HUES6 (cell line): ENCODE measurements around the gene LY6G5B.

Experiments
- H3K27ac ChIP-seq: 2 replicates; pipeline ENCODE4 v1.7.0; 2013; ENCODE audit warnings: low read depth, mild to moderate bottlenecking, low read length, inconsistent platforms
- H3K27me3 ChIP-seq: 2 replicates; pipeline ENCODE4 v1.6.1; 2013; ENCODE audit warnings: low read length; ENCODE audit not compliant: control insufficient read depth, insufficient read depth
- H3K36me3 ChIP-seq: 2 replicates; pipeline ENCODE4 v1.6.1; 2013; ENCODE audit warnings: low read length; ENCODE audit not compliant: control insufficient read depth, insufficient read depth
- H3K4me1 ChIP-seq: 2 replicates; pipeline ENCODE4 v1.6.1; 2013; ENCODE audit warnings: low read length; ENCODE audit not compliant: control insufficient read depth, insufficient read depth
- H3K4me3 ChIP-seq: 2 replicates; pipeline ENCODE4 v1.5.1; 2013; ENCODE audit warnings: low read depth, low read length
- H3K9ac ChIP-seq: one replicate; pipeline ENCODE4 v1.6.1; 2013; ENCODE audit warnings: mild to moderate bottlenecking, low read length
- H3K9me3 ChIP-seq: 2 replicates; pipeline ENCODE4 v1.6.1; 2013; ENCODE audit warnings: low read depth, low read length; ENCODE audit not compliant: control insufficient read depth, insufficient read depth

The LY6G5B gene

GRCh38 chr6:31710523-31711219 is 40.9 kb downstream of the LY6G5B start:
- peaks cover 39% of the 10 kb centered on the region for H3K4me1 ChIP-seq
- H3K27me3 ChIP-seq = no peaks in the 10 kb centered on the region
- H3K9ac ChIP-seq = no peak overlapping the region
- H3K4me3 ChIP-seq = no peak overlapping the region
- no peaks in the 10 kb centered on the region for H3K9me3 ChIP-seq
- no peaks in the 10 kb centered on the region for H3K36me3 ChIP-seq
- no peak overlapping the region for H3K27ac ChIP-seq

- Histone ChIP-seq H3K9ac (no peak overlapping the region), H3K9me3 (no peaks in the 10 kb centered on the region), H3K27me3 (no peaks in the 10 kb centered on the region), H3K4me1 (peaks cover 39% of the 10 kb centered on the region), H3K4me3 (no peak overlapping the region), H3K36me3 (no peaks in the 10 kb centered on the region), H3K27ac (no peak overlapping the region)
Measured at GRCh38 chr6:31711233-31711632, 41.5 kb downstream of the LY6G5B start.

GRCh38 chr6:31712296-31712695 is 42.5 kb downstream of the LY6G5B start:
- H3K4me1 ChIP-seq = peaks cover 40% of the 10 kb centered on the region
- H3K9ac ChIP-seq = no peak overlapping the region
- H3K9me3 ChIP-seq = no peaks in the 10 kb centered on the region
- no peaks in the 10 kb centered on the region for H3K36me3 ChIP-seq
- H3K4me3 ChIP-seq = no peak overlapping the region
- no peak overlapping the region for H3K27ac ChIP-seq
- no peaks in the 10 kb centered on the region for H3K27me3 ChIP-seq

- H3K4me1 ChIP-seq = peaks cover 52% of the 10 kb centered on the region
- H3K27me3 ChIP-seq = no peaks in the 10 kb centered on the region
- H3K9me3 ChIP-seq = no peaks in the 10 kb centered on the region
- no peak overlapping the region; the same call in 1 of the 2 replicates for H3K4me3 ChIP-seq
- H3K27ac ChIP-seq = peak overlapping the region; percentile 51; the same call in 1 of the 2 replicates
- H3K36me3 ChIP-seq = no peaks in the 10 kb centered on the region
- H3K9ac ChIP-seq = peak overlapping the region; percentile 27
Measured at GRCh38 chr6:31713465-31713864, 43.7 kb downstream of the LY6G5B start.

GRCh38 chr6:31713991-31714684 is 44.4 kb downstream of the LY6G5B start:
- H3K27ac ChIP-seq = peak overlapping the region; percentile 51; the same call in 1 of the 2 replicates
- no peak overlapping the region; the same call in 1 of the 2 replicates for H3K4me3 ChIP-seq
- H3K4me1 ChIP-seq = peaks cover 59% of the 10 kb centered on the region
- peak overlapping the region; percentile 27 for H3K9ac ChIP-seq
- no peaks in the 10 kb centered on the region for H3K27me3 ChIP-seq
- no peaks in the 10 kb centered on the region for H3K9me3 ChIP-seq
- no peaks in the 10 kb centered on the region for H3K36me3 ChIP-seq

- Histone ChIP-seq H3K27ac (peak within 1 kb of the TSS; percentile 51; the same call in 1 of the 2 replicates), H3K9ac (no peak within 1 kb of the TSS), H3K4me1 (peaks cover 59% of the 10 kb centered on the region), H3K9me3 (no peaks in the 10 kb centered on the region), H3K27me3 (no peaks in the 10 kb centered on the region), H3K36me3 (no peaks in the 10 kb centered on the region), H3K4me3 (no peak within 1 kb of the TSS)
Measured at GRCh38 chr6:31715022-31715958, 45.5 kb downstream of the LY6G5B start, which contains the start of gene LY6G6D. Gene LY6G6D, plus strand, starts transcription at chr6:31715348. Its CDS starts 8 bp downstream, at chr6:31715356.

- Histone ChIP-seq H3K4me3 (no peak overlapping the region), H3K9me3 (no peaks in the 10 kb centered on the region), H3K4me1 (peaks cover 47% of the 10 kb centered on the region), H3K27me3 (no peaks in the 10 kb centered on the region), H3K36me3 (no peaks in the 10 kb centered on the region), H3K27ac (no peak overlapping the region), H3K9ac (no peak overlapping the region)
Measured at GRCh38 chr6:31717499-31718222, 47.9 kb downstream of the LY6G5B start.

- Histone ChIP-seq H3K9ac (no peak overlapping the region), H3K36me3 (no peaks in the 10 kb centered on the region), H3K4me1 (peaks cover 45% of the 10 kb centered on the region), H3K27me3 (no peaks in the 10 kb centered on the region), H3K4me3 (no peak overlapping the region), H3K9me3 (no peaks in the 10 kb centered on the region), H3K27ac (no peak overlapping the region)
Measured at GRCh38 chr6:31718265-31718664, 48.5 kb downstream of the LY6G5B start.

- Histone ChIP-seq H3K4me3 (no peak overlapping the region), H3K36me3 (no peaks in the 10 kb centered on the region), H3K9ac (no peak overlapping the region), H3K27me3 (no peaks in the 10 kb centered on the region), H3K27ac (no peak overlapping the region), H3K4me1 (peaks cover 39% of the 10 kb centered on the region), H3K9me3 (no peaks in the 10 kb centered on the region)
Measured at GRCh38 chr6:31719001-31719400, 49.2 kb downstream of the LY6G5B start.

GRCh38 chr6:31720196-31720770 is 50.5 kb downstream of the LY6G5B start:
- Histone ChIP-seq H3K9ac (no peak overlapping the region), H3K27me3 (no peaks in the 10 kb centered on the region), H3K27ac (no peak overlapping the region), H3K4me3 (no peak overlapping the region), H3K4me1 (peaks cover 27% of the 10 kb centered on the region), H3K9me3 (no peaks in the 10 kb centered on the region), H3K36me3 (0 out of 2 replicates have a peak, but pooled peaks cover 2% of the 10 kb centered on the region)
